DOHH2 (cell line): ENCODE measurements around the gene SNHG17.

Experiments
- CTCF ChIP-seq: fragments of 200-600 bp; sonication (generic); IDR thresholded peaks from one replicate; pipeline ENCODE4 v1.5.1; 2014; ENCODE audit warnings: antibody characterized with exemption, mild to moderate bottlenecking, low read depth, low read length; ENCODE audit not compliant: poor library complexity, severe bottlenecking
- EZH2phosphoT487 ChIP-seq: fragments of 200-600 bp; sonication (generic); IDR thresholded peaks from 2 replicates; pipeline ENCODE4 v1.6.1; 2017; ENCODE audit warnings: borderline replicate concordance, mild to moderate bottlenecking, antibody characterized with exemption, low read length, moderate library complexity, mixed read lengths

DNA sequence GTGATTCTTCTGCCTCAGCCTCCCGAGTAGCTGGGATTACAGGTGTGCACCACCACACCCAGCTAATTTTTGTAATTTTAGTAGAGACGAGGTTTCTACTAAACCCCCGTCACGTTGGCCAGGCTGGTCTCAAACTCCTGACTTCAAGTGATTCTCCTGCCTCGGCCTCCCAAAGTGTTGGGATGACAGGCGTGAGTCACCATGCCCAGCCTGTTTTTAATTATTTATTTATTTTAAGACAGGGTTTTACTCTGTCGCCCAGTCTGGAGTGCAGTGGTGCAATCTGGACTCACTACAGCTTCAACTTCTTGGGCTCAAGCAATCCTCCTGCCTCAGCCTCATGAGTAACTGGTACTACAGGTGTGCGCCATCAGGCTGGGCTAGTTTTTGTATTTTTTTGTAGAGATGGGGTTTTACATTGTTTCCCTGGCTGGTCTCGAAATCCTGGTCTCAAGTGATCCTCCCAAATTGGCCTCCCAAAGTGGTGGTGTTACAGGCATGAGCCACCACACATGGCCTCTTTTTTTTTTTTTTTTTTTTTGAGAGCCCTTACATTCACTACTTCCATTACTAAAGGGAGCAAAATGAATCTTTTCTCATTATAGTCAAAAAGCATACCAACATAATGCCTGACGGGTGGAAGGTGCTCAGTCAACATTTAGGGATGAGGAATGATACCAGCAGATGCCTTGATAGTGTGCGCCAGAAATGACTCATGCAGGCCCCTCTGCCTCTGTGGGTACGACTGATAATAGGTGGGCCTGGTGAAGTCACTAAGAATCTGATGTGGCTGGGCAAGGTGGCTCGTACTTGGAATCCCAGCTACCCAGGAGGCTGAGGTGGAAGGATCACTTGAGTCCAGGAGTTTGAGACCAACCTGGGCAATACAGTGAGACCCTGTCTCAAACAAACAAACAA lies 19.7 kb upstream of the SNHG17 start:
- TF ChIP-seq CTCF (no peak), EZH2phosphoT487 (no peak)
